GM23338 (cell line): ENCODE data around the gene MAMSTR. TPM values are rescaled to one million over a fixed set of nuclear protein-coding genes. Genes with fewer than 3 reads are reported as not detected.

Experiments
- ATAC-seq: fragments of 200-7000 bp; cut with Tn5 transposase; 3 replicates; pipeline ENCODE4 v1.9.1; 2020
- DNase-seq: peaks from one replicate; pipeline ENCODE4 v3.0.0-alpha.2; 2015; ENCODE audit warnings: low spot score
- H2AFZ ChIP-seq: fragments of 200-600 bp; sonication (generic); 2 replicates; pipeline ENCODE4 v1.8.0; 2016; ENCODE audit warnings: antibody characterized with exemption, mild to moderate bottlenecking, moderate library complexity
- H3F3A ChIP-seq: fragments of 200-600 bp; sonication (generic); replicated peaks from 2 replicates; pipeline ENCODE4 v1.8.0; 2017; ENCODE audit warnings: antibody characterized with exemption, mixed run types, low read depth
- H3K27ac ChIP-seq: fragments of 200-600 bp; sonication (generic); 2 replicates; pipeline ENCODE4 v1.6.1; 2016; ENCODE audit warnings: low read depth
- H3K27me3 ChIP-seq: fragments of 200-600 bp; sonication (generic); 2 replicates; pipeline ENCODE4 v1.8.0; 2016; ENCODE audit warnings: mild to moderate bottlenecking, mixed run types, moderate library complexity; ENCODE audit not compliant: insufficient read depth
- H3K36me3 ChIP-seq: fragments of 200-600 bp; sonication (generic); 2 replicates; pipeline ENCODE4 v1.8.0; 2016; ENCODE audit warnings: mild to moderate bottlenecking; ENCODE audit not compliant: insufficient read depth
- H3K4me1 ChIP-seq: fragments of 200-600 bp; sonication (generic); 2 replicates; pipeline ENCODE4 v1.8.0; 2016; ENCODE audit warnings: mild to moderate bottlenecking, moderate library complexity; ENCODE audit not compliant: insufficient read depth
- H3K4me2 ChIP-seq: fragments of 200-600 bp; sonication (generic); 2 replicates; pipeline ENCODE4 v1.7.1; 2017; ENCODE audit warnings: mixed run types
- H3K4me3 ChIP-seq: fragments of 200-600 bp; sonication (generic); 2 replicates; pipeline ENCODE4 v1.6.1; 2016; ENCODE audit warnings: mixed run types
- H3K79me2 ChIP-seq: fragments of 200-600 bp; sonication (generic); replicated peaks from 2 replicates; pipeline ENCODE4 v1.8.0; 2017; ENCODE audit warnings: mild to moderate bottlenecking; ENCODE audit not compliant: insufficient read depth
- H3K9me2 ChIP-seq: fragments of 200-600 bp; sonication (generic); 2 replicates; pipeline ENCODE4 v1.8.0; 2017; ENCODE audit not compliant: insufficient read depth
- H4K20me1 ChIP-seq: fragments of 200-600 bp; sonication (generic); replicated peaks from 2 replicates; pipeline ENCODE4 v1.8.0; 2017; ENCODE audit warnings: mild to moderate bottlenecking; ENCODE audit not compliant: insufficient read depth
- H3K27ac Mint-ChIP-seq: 2 replicates; pipeline ENCODE4 v1.8.0; 2020; ENCODE audit warnings: inconsistent platforms, mild to moderate bottlenecking, moderate library complexity, mixed read lengths
- H3K27me3 Mint-ChIP-seq: 3 replicates; pipeline ENCODE4 v1.8.0; 2022; ENCODE audit warnings: low read depth, mild to moderate bottlenecking, moderate library complexity, mixed read lengths, inconsistent platforms; ENCODE audit not compliant: insufficient read depth, poor library complexity
- H3K36me3 Mint-ChIP-seq: 3 replicates; pipeline ENCODE4 v1.8.0; 2021; ENCODE audit warnings: low read depth, mild to moderate bottlenecking, inconsistent platforms, moderate library complexity, mixed read lengths
- H3K4me1 Mint-ChIP-seq: 3 replicates; pipeline ENCODE4 v1.8.0; 2020; ENCODE audit warnings: mild to moderate bottlenecking, inconsistent platforms, mixed read lengths
- H3K4me3 Mint-ChIP-seq: 3 replicates; pipeline ENCODE4 v1.8.0; 2021; ENCODE audit warnings: moderate library complexity, mild to moderate bottlenecking, inconsistent platforms, mixed read lengths
- H3K9me3 Mint-ChIP-seq: 3 replicates; pipeline ENCODE4 v1.8.0; 2020; ENCODE audit warnings: moderate library complexity, mild to moderate bottlenecking, inconsistent platforms, mixed read lengths
- CREB1 ChIP-seq: fragments of 250-450 bp; sonication (Bioruptor Pico); IDR thresholded peaks from 2 replicates; pipeline ENCODE4 v1.5.0; 2020; ENCODE audit warnings: low read depth, mild to moderate bottlenecking, moderate library complexity
- EZH2 ChIP-seq: fragments of 200-600 bp; sonication (generic); IDR thresholded peaks from one replicate; pipeline ENCODE4 v1.8.0; 2017; ENCODE audit warnings: antibody characterized with exemption, mild to moderate bottlenecking, low read depth; ENCODE audit not compliant: unreplicated experiment
- EZH2phosphoT487 ChIP-seq: fragments of 200-600 bp; sonication (generic); IDR thresholded peaks from one replicate; pipeline ENCODE4 v1.8.1; 2018; ENCODE audit warnings: antibody characterized with exemption; ENCODE audit not compliant: unreplicated experiment
- JUNB ChIP-seq: IDR thresholded peaks from one replicate; pipeline ENCODE4 v1.6.1; 2016; ENCODE audit warnings: antibody characterized with exemption; ENCODE audit not compliant: unreplicated experiment
- NANOG ChIP-seq: IDR thresholded peaks from 2 replicates; pipeline ENCODE4 v1.6.1; 2016; ENCODE audit warnings: antibody characterized with exemption, borderline replicate concordance
- POLR2AphosphoS5 ChIP-seq: IDR thresholded peaks from 2 replicates; pipeline ENCODE4 v1.6.1; 2016; ENCODE audit warnings: antibody characterized with exemption, low read depth
- STAT1 ChIP-seq: IDR thresholded peaks from one replicate; pipeline ENCODE4 v1.6.1; 2016; ENCODE audit warnings: antibody characterized with exemption; ENCODE audit not compliant: unreplicated experiment
- ZNF114 ChIP-seq: fragments of 250-450 bp; sonication (Bioruptor Pico); IDR thresholded peaks from 2 replicates; pipeline ENCODE4 v1.5.0; 2020; ENCODE audit warnings: mild to moderate bottlenecking, moderate library complexity
- ZNF331 ChIP-seq: fragments of 250-450 bp; sonication (Bioruptor Pico); IDR thresholded peaks from 2 replicates; pipeline ENCODE4 v1.5.0; 2020; ENCODE audit warnings: low read depth, mild to moderate bottlenecking, moderate library complexity
- polyA plus RNA-seq: library from polyadenylated mRNA; unstranded; fragments of >200 nt; fragmentation: Nextera tagmentation; extraction: Ambion mirVana; gene quantifications from 2 replicates; pipeline ENCODE4 v1.2.1, GENCODE V29; 2016
- total RNA-seq: library from RNA; depleted of rRNA; stranded (reverse); fragments of >200 nt; shearing (Covaris generic); gene quantifications from 2 replicates; pipeline ENCODE4 v1.2.3, GENCODE V29; 2014
- TF ChIP-seq, protein P1 (sequence below): IDR thresholded peaks from 2 replicates; pipeline ENCODE4 v1.6.1; 2016; ENCODE audit warnings: antibody characterized with exemption
- TF ChIP-seq, protein P2 (sequence below): IDR thresholded peaks from one replicate; pipeline ENCODE4 v1.6.1; 2018; ENCODE audit warnings: antibody characterized with exemption; ENCODE audit not compliant: unreplicated experiment
- TF ChIP-seq, protein P3 (sequence below), 2 experiments: fragments of 200-600 bp in 1 of 2; sonication (generic) in 1 of 2; conservative IDR thresholded peaks; 2 replicates each; pipeline versions ENCODE4 v1.5.1 to v1.6.1; 2016 to 2017; ENCODE audit warnings: antibody characterized with exemption in 2 of 2, low read depth in 2 of 2, mild to moderate bottlenecking in 2 of 2, moderate library complexity in 1 of 2

The MAMSTR gene
- total and polyA plus RNA-seq, 2 experiments from 2014 or later: 1.9 to 2.0 TPM

DNA sequence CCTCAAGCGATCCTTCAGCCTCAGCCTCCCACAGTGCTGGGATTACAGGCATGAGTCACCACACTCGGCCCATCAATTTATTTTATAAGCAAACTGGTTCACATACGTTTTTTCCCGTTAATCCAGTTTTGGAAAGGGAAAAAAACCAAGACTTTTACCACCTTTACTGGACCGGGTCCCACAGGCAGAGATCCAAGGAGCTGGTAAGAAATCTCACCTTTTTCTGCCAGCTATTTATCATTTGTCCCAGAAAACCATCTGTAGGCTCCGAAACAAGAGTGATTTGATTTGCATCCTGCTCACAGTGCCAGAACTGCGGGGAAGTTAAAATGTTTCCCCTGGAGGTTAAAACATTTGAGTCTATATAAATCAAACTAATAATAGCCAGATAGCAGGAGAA lies 30.1 kb downstream of the MAMSTR start:
- Mint-ChIP-seq H3K27me3 (peaks cover 8% of the 10 kb centered on the region), H3K9me3 (peaks cover under 1% of the 10 kb centered on the region; the same call in 1 of the 3 replicates), H3K4me3 (no peak overlapping the region), H3K27ac (no peak overlapping the region), H3K4me1 (peaks cover under 1% of the 10 kb centered on the region; the same call in 1 of the 3 replicates), H3K36me3 (no peaks in the 10 kb centered on the region)
- no peak overlapping the region for H3K27ac ChIP-seq
- no peak overlapping the region for H2AFZ ChIP-seq
- H3K79me2 ChIP-seq: no peaks in the 10 kb centered on the region
- no peaks in the 10 kb centered on the region for H3K27me3 ChIP-seq
- H3K9me2 ChIP-seq: no peaks in the 10 kb centered on the region
- no peaks in the 10 kb centered on the region for H3K36me3 ChIP-seq
- TF ChIP-seq POLR2AphosphoS5 (no peak), JUNB (no peak), ZNF114 (no peak), EZH2phosphoT487 (no peak), EZH2 (no peak), NANOG (no peak)
- TF ChIP-seq, protein P1, sequence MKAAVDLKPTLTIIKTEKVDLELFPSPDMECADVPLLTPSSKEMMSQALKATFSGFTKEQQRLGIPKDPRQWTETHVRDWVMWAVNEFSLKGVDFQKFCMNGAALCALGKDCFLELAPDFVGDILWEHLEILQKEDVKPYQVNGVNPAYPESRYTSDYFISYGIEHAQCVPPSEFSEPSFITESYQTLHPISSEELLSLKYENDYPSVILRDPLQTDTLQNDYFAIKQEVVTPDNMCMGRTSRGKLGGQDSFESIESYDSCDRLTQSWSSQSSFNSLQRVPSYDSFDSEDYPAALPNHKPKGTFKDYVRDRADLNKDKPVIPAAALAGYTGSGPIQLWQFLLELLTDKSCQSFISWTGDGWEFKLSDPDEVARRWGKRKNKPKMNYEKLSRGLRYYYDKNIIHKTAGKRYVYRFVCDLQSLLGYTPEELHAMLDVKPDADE: no peak
- H3K4me3 ChIP-seq: no peak overlapping the region
- no peaks in the 10 kb centered on the region for H4K20me1 ChIP-seq
- H3K4me2 ChIP-seq: no peak overlapping the region
- H3K4me1 ChIP-seq: no peaks in the 10 kb centered on the region
- no peaks in the 10 kb centered on the region for H3F3A ChIP-seq
- no peak for ATAC-seq
- DNase-seq: no peak

DNA sequence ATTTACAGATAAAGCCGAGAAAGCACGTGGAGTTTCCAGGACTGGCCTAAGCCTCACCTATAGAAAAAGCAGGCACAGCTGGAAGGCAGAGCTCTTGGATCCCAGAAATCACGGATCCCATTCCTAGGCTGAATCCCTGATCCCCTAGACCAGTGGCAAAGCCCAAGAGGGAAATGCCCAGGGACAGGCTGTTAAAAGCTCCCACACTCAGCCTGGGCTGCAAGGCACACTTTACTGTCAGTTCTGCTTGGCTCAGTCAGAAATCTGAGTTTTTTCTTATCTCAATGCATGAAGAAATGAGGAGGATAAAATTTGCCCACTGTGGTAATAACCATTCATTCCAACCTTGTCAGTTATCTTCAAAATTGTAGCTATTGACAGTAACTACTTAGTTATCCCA lies 31.7 kb downstream of the MAMSTR start:
- DNase-seq (no peak), ATAC-seq (no peak)
- H3K27me3 ChIP-seq: no peaks in the 10 kb centered on the region
- no peak overlapping the region for H3K27ac ChIP-seq
- H3K4me1 Mint-ChIP-seq: no peaks in the 10 kb centered on the region
- no peak overlapping the region for H3K4me3 Mint-ChIP-seq
- H3K79me2 ChIP-seq: no peaks in the 10 kb centered on the region
- H2AFZ ChIP-seq: no peak overlapping the region
- H3K36me3 ChIP-seq: no peaks in the 10 kb centered on the region
- H3K9me3 Mint-ChIP-seq: no peaks in the 10 kb centered on the region; the same call in 2 of the 3 replicates
- no peaks in the 10 kb centered on the region for H4K20me1 ChIP-seq
- H3K9me2 ChIP-seq: no peaks in the 10 kb centered on the region
- no peak overlapping the region for H3K4me2 ChIP-seq
- H3K27ac Mint-ChIP-seq: no peak overlapping the region
- peaks cover 8% of the 10 kb centered on the region for H3K27me3 Mint-ChIP-seq
- no peaks in the 10 kb centered on the region for H3F3A ChIP-seq
- H3K4me1 ChIP-seq: no peaks in the 10 kb centered on the region
- no peaks in the 10 kb centered on the region for H3K36me3 Mint-ChIP-seq
- H3K4me3 ChIP-seq: no peak overlapping the region
- no peak for TF ChIP-seq CREB1
- TF ChIP-seq STAT1: no peak
- no peak for TF ChIP-seq POLR2AphosphoS5
- TF ChIP-seq JUNB: no peak
- no peak for TF ChIP-seq NANOG
- TF ChIP-seq ZNF114: no peak
- TF ChIP-seq, protein P1: no peak
- TF ChIP-seq, protein P2, sequence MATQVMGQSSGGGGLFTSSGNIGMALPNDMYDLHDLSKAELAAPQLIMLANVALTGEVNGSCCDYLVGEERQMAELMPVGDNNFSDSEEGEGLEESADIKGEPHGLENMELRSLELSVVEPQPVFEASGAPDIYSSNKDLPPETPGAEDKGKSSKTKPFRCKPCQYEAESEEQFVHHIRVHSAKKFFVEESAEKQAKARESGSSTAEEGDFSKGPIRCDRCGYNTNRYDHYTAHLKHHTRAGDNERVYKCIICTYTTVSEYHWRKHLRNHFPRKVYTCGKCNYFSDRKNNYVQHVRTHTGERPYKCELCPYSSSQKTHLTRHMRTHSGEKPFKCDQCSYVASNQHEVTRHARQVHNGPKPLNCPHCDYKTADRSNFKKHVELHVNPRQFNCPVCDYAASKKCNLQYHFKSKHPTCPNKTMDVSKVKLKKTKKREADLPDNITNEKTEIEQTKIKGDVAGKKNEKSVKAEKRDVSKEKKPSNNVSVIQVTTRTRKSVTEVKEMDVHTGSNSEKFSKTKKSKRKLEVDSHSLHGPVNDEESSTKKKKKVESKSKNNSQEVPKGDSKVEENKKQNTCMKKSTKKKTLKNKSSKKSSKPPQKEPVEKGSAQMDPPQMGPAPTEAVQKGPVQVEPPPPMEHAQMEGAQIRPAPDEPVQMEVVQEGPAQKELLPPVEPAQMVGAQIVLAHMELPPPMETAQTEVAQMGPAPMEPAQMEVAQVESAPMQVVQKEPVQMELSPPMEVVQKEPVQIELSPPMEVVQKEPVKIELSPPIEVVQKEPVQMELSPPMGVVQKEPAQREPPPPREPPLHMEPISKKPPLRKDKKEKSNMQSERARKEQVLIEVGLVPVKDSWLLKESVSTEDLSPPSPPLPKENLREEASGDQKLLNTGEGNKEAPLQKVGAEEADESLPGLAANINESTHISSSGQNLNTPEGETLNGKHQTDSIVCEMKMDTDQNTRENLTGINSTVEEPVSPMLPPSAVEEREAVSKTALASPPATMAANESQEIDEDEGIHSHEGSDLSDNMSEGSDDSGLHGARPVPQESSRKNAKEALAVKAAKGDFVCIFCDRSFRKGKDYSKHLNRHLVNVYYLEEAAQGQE: no peak
- TF ChIP-seq ZNF331 (CRISPR knock-in tag): no peak
- TF ChIP-seq, protein P3, sequence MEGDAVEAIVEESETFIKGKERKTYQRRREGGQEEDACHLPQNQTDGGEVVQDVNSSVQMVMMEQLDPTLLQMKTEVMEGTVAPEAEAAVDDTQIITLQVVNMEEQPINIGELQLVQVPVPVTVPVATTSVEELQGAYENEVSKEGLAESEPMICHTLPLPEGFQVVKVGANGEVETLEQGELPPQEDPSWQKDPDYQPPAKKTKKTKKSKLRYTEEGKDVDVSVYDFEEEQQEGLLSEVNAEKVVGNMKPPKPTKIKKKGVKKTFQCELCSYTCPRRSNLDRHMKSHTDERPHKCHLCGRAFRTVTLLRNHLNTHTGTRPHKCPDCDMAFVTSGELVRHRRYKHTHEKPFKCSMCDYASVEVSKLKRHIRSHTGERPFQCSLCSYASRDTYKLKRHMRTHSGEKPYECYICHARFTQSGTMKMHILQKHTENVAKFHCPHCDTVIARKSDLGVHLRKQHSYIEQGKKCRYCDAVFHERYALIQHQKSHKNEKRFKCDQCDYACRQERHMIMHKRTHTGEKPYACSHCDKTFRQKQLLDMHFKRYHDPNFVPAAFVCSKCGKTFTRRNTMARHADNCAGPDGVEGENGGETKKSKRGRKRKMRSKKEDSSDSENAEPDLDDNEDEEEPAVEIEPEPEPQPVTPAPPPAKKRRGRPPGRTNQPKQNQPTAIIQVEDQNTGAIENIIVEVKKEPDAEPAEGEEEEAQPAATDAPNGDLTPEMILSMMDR (conservative IDR thresholded peaks at IDR 0.05; ENCODE audit: low read depth in 2 of 2): no peak
